ENCODE results near the gene ITPRID2. TPM values are rescaled to one million over a fixed set of nuclear protein-coding genes. Genes with fewer than 3 reads are reported as not detected.

Gene ITPRID2
- total RNA-seq, 1 experiment from 2014 or later, result 419 TPM

- H3K4me1 ChIP-seq (replicated peaks; ENCODE audit: insufficient read depth), result no peaks in the 10 kb centered on the region
- no peaks in the 10 kb centered on the region for H4K20me1 ChIP-seq (ENCODE audit: insufficient read depth)
- no peak for TF ChIP-seq EZH2 (IDR thresholded peaks at IDR 0.05; ENCODE audit: low read depth)
- TF ChIP-seq, protein P1, sequence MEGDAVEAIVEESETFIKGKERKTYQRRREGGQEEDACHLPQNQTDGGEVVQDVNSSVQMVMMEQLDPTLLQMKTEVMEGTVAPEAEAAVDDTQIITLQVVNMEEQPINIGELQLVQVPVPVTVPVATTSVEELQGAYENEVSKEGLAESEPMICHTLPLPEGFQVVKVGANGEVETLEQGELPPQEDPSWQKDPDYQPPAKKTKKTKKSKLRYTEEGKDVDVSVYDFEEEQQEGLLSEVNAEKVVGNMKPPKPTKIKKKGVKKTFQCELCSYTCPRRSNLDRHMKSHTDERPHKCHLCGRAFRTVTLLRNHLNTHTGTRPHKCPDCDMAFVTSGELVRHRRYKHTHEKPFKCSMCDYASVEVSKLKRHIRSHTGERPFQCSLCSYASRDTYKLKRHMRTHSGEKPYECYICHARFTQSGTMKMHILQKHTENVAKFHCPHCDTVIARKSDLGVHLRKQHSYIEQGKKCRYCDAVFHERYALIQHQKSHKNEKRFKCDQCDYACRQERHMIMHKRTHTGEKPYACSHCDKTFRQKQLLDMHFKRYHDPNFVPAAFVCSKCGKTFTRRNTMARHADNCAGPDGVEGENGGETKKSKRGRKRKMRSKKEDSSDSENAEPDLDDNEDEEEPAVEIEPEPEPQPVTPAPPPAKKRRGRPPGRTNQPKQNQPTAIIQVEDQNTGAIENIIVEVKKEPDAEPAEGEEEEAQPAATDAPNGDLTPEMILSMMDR (conservative IDR thresholded peaks at IDR 0.05), result no peak
- peaks cover 72% of the 10 kb centered on the region for H3K36me3 ChIP-seq (ENCODE audit: low read depth)
- no peaks in the 10 kb centered on the region for H3F3A ChIP-seq (ENCODE audit: insufficient read depth, low read depth)
- peaks cover 9% of the 10 kb centered on the region for H3K79me2 ChIP-seq (ENCODE audit: low read depth)
- H3K27me3 ChIP-seq (ENCODE audit: insufficient read depth, low read depth), result no peaks in the 10 kb centered on the region
- DNase-seq, result no peak
- no peak overlapping the region for H2AFZ ChIP-seq
- no peak overlapping the region for H3K4me2 ChIP-seq
- ChIA-PET CTCF (interaction anchor here (0.6 kb wide), 2 partner anchors 9 to 167 kb away, joined by 3 to 4 read pairs; no protein-coding TSS in a partner anchor), POLR2A (ENCODE audit: unreplicated experiment) (interaction anchor here (0.5 to 0.7 kb wide), 2 partner anchors 10 to 140 kb away, joined by 4 read pairs; no protein-coding TSS in a partner anchor)
- no peaks in the 10 kb centered on the region for H3K9me3 ChIP-seq (ENCODE audit: insufficient read depth, low read depth)
- no TSS peak for BruUV-seq (replicated peaks)
- no peaks in the 10 kb centered on the region for H3K9me2 ChIP-seq (ENCODE audit: insufficient read depth)
- no peak overlapping the region for H3K4me3 ChIP-seq
- intact Hi-C loops (cut with micrococcal nuclease; ENCODE audit: unreplicated experiment), result loop anchor here (2.0 kb wide), 1 partner anchor 21 kb away; no protein-coding TSS in a partner anchor
- H3K27ac ChIP-seq, result no peak overlapping the region
Observed at GRCh38 chr2:181910028-181910831, 18.7 kb downstream of the ITPRID2 start.

DNA sequence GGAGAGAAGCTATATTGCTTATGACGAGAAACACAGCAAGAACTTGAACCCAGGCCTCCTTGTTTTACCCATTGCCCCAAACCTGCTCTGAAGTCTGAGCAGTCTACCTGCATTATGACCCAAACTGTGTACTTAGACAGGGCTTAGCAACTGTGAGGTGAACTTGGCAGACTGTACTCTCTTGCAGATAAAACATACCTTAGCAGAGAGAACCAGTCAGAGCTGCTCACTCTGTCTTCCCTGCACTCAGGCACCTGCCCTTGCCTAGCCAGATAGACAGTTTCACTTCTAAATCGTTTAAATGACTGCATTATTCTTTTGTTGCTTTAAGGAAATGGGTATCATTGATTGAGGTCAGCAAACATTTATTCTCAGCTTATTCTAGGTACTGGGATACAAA lies 20.3 kb downstream of the ITPRID2 start:
- Histone ChIP-seq H3K4me2 (no peak overlapping the region), H3K4me3 (no peak overlapping the region), H3K27me3 (ENCODE audit: insufficient read depth, low read depth) (no peaks in the 10 kb centered on the region), H3K9me2 (ENCODE audit: insufficient read depth) (no peaks in the 10 kb centered on the region), H3K36me3 (ENCODE audit: low read depth) (peaks cover 75% of the 10 kb centered on the region), H3K4me1 (replicated peaks; ENCODE audit: insufficient read depth) (no peaks in the 10 kb centered on the region), H3F3A (ENCODE audit: insufficient read depth, low read depth) (no peaks in the 10 kb centered on the region), H4K20me1 (ENCODE audit: insufficient read depth) (no peaks in the 10 kb centered on the region), H3K9me3 (ENCODE audit: insufficient read depth, low read depth) (no peaks in the 10 kb centered on the region), H3K79me2 (ENCODE audit: low read depth) (peaks cover 6% of the 10 kb centered on the region; the same call in 1 of the 2 replicates), H3K27ac (no peak overlapping the region), H2AFZ (no peak overlapping the region)
- BruUV-seq (replicated peaks), result no TSS peak
- TF ChIP-seq, protein P1 (conservative IDR thresholded peaks at IDR 0.05), result no peak
- TF ChIP-seq EZH2 (IDR thresholded peaks at IDR 0.05; ENCODE audit: low read depth), result no peak
- intact Hi-C loops (cut with micrococcal nuclease; ENCODE audit: unreplicated experiment), result loop anchor here (2.0 kb wide), 1 partner anchor 19 kb away; no protein-coding TSS in a partner anchor
- POLR2A ChIA-PET (ENCODE audit: unreplicated experiment), result no interaction called here
- CTCF ChIA-PET, result no interaction called here
- DNase-seq, result no peak

DNA sequence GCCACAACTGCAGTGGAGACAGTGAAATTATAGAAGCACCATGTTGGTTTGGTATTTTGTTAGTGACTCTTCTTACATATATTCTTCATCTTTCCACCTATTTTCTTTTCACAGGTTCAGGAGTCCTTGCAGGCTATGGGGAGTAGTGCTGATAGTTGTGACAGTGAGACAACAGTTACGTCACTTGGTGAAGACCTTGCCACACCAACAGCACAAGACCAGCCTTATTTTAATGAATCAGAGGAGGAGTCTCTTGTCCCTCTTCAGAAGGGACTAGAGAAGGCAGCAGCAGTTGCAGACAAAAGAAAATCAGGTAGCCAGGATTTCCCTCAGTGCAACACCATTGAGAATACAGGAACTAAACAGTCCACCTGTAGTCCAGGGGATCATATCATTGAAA lies 23.6 kb downstream of the ITPRID2 start:
- H3K36me3 ChIP-seq (ENCODE audit: low read depth), result peaks cover 89% of the 10 kb centered on the region
- H3K4me3 ChIP-seq, result no peak overlapping the region
- DNase-seq, result no peak
- TF ChIP-seq, protein P1 (conservative IDR thresholded peaks at IDR 0.05), result no peak
- TF ChIP-seq EZH2 (IDR thresholded peaks at IDR 0.05; ENCODE audit: low read depth), result no peak
- ChIA-PET CTCF (no interaction called here), POLR2A (ENCODE audit: unreplicated experiment) (interaction anchor here (0.7 kb wide), 2 partner anchors 11 to 181 kb away, joined by 4 to 5 read pairs; no protein-coding TSS in a partner anchor)
- no peaks in the 10 kb centered on the region for H3K27me3 ChIP-seq (ENCODE audit: insufficient read depth, low read depth)
- H3K79me2 ChIP-seq (ENCODE audit: low read depth), result no peaks in the 10 kb centered on the region
- H2AFZ ChIP-seq, result no peak overlapping the region
- no peak overlapping the region for H3K27ac ChIP-seq
- intact Hi-C loops (cut with micrococcal nuclease; ENCODE audit: unreplicated experiment), result no loop called here
- H3K4me1 ChIP-seq (replicated peaks; ENCODE audit: insufficient read depth), result no peaks in the 10 kb centered on the region
- no peak overlapping the region for H3K4me2 ChIP-seq
- H3K9me2 ChIP-seq (ENCODE audit: insufficient read depth), result no peaks in the 10 kb centered on the region
- BruUV-seq (replicated peaks), result no TSS peak
- H3F3A ChIP-seq (ENCODE audit: insufficient read depth, low read depth), result no peaks in the 10 kb centered on the region
- no peaks in the 10 kb centered on the region for H4K20me1 ChIP-seq (ENCODE audit: insufficient read depth)
- no peaks in the 10 kb centered on the region for H3K9me3 ChIP-seq (ENCODE audit: insufficient read depth, low read depth)

All from PC-9 (cell line).